NCI-H446 (cell line): ENCODE measurements around the gene NCAPH2.
"Not testable (repeated sequence)": the region's sequence is repeated elsewhere in the genome, so short reads cannot be mapped to it uniquely, and the experiment has no call there.

Source experiments
- DNase-seq, 2 experiments: peaks; one replicate each; lab custom pipeline; 2025; lab: John Stamatoyannopoulos, UW

NCAPH2 gene

GRCh38 chr22:50530877-50531545, 23.0 kb downstream of the NCAPH2 start:
- peak in 1 of 2 experiments; percentile 39 for DNase-seq

GRCh38 chr22:50531546-50531961, 23.5 kb downstream of the NCAPH2 start:
- DNase-seq = peak in 1 of 2 experiments; percentile 24

- DNase-seq = peak in 1 of 2 experiments; percentile 14
Observed at GRCh38 chr22:50531962-50532674, 24.1 kb downstream of the NCAPH2 start.

DNA sequence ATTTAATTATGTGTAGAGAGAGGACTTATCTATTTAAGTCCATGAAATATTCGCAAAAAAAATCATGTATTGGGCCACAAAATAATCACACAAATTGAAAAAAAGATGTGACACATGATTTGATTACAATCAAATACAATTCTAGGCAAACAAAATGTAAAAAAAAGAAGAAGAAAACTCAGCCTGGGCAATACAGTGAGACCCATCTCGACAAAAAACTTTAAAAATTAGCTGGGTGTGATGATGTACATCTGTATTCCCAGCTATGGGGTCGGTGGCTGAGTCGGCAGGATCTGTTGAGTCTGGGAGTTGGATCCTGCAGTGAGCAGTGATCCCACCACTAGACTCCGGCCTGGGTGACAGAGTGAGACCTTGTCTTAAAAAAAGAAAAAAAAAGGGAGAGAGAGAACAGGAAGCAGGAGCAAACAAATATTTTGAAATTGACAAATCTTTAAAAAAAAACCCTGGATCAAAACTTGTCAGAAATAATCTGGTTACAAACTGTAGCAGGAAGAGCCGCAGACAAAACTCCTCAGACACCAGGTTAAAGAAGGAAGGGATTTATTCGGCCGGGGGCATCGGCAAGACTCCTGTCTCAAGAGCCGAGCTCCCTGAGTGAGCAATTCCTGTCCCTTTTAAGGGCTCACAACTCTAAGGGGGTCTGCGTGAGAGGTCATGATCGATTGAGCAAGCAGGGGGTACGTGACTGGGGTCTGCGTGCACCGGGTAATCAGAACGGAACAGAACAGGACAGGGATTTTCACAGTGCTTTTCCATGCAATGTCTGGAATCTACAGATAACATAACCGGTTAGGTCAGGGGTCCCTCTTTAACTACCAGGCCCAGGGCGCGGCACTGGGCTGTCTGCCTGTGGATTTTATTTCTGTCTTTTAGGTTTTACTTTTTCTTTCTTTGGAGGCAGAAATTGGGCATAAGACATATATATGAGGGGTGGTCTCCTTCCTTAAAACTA, 25.1 kb downstream of the NCAPH2 start:
- DNase-seq = no peak

GRCh38 chr22:50533856-50534711, 26.1 kb downstream of the NCAPH2 start:
- not testable (repeated sequence) for DNase-seq

- DNase-seq = no peak
Observed at GRCh38 chr22:50535113-50535512, 27.1 kb downstream of the NCAPH2 start.

DNA sequence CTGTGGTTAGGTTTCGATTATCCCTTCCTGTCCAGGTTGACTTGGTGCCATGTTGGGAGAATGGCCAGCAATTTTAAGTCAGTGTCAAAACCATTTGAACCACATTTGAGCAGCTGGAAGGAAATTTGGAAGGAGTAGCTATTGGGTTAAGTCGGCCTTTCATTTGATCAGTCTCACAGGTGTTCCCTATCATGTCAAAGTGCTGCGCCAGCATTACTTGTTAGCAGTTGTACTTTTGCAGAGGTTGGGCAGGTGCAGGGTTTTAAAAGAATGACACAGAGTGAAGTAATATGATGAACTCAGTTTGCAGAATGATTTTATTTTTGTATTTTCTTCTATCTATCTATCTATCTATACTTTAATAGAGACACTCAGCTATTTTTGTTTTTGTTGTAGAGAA, 28.2 kb downstream of the NCAPH2 start:
- DNase-seq = no peak

- no peak for DNase-seq
Observed at GRCh38 chr22:50537765-50538164, 29.7 kb downstream of the NCAPH2 start.

- no peak for DNase-seq
Observed at GRCh38 chr22:50540381-50540780, 32.4 kb downstream of the NCAPH2 start.

DNA sequence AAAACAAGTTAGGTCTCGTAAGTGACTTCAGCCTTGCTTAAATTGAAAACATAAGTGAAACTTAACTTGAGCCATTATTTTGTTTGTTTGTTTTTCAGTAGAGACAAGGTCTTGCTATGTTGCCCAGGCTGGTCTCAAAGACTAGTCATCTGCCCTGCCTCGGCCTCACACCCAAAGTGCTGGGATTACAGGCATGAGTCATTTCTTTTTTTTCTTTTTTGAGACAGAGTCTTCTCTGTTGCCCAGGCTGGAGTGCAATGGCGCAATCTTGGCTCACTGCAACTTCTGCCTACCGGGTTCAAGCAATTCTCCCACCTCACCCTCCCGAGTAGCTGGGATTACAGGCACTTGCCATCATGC, 33.6 kb downstream of the NCAPH2 start:
- not testable (repeated sequence) for DNase-seq

DNA sequence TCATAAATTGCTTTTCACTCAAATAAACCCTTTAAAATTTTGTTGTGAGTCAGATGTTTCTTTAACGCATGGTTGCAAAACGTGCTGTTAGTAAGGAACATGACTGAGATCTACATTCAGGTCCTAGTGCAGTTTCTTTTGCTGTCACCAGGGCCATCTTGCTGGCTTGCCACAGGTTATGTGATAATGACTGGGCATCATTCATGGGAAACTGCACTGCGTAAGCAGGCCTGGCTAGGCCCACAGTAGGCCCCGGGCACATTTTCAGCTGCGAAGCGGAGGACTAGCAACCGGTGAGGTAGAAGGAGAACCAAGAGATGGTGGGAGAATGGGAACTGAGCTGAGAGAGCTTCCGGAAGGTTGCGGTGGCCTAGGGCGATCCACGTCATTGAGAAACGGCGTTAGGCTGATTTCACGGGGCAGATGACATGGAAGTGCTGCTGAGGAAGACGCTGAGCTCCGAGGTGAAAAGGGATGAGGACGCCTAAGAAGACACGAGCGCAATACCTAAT, 34.4 kb downstream of the NCAPH2 start:
- no peak for DNase-seq

GRCh38 chr22:50544078-50544745, 36.2 kb downstream of the NCAPH2 start:
- DNase-seq = no peak

DNA sequence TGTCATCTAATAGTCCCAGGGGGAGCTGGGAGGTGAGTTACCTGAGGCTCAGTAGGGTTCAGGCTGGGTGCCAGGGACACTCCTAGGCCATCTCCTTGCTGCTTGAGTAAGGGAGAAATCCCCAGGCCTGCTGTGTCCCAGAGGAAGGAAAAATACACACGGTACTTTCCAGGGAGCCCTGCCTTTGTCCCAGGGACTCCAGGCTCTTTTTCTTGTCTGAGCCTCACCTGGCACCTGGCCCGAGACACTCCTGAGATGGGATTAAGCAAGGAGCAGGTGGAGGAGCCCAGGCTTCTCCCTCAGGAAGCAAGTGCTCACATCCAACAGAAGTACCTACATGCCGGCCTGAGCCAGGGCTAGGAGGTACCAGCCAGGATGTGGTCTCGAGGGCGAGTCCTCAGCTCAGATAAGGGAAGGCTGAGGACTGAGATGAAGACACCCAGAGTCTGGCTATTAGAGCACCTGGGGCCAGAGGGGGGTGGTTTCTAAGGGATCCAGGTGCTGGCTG, 36.8 kb downstream of the NCAPH2 start:
- DNase-seq = no peak

GRCh38 chr22:50545522-50546325, 37.7 kb downstream of the NCAPH2 start, which contains the start of gene KLHDC7B:
Gene KLHDC7B (plus strand): TSS chr22:50545899. CDS start chr22:50546244, 345 bp downstream.
- DNase-seq = no peak

- no peak for DNase-seq
Observed at GRCh38 chr22:50546326-50547262, 38.6 kb downstream of the NCAPH2 start.

DNA sequence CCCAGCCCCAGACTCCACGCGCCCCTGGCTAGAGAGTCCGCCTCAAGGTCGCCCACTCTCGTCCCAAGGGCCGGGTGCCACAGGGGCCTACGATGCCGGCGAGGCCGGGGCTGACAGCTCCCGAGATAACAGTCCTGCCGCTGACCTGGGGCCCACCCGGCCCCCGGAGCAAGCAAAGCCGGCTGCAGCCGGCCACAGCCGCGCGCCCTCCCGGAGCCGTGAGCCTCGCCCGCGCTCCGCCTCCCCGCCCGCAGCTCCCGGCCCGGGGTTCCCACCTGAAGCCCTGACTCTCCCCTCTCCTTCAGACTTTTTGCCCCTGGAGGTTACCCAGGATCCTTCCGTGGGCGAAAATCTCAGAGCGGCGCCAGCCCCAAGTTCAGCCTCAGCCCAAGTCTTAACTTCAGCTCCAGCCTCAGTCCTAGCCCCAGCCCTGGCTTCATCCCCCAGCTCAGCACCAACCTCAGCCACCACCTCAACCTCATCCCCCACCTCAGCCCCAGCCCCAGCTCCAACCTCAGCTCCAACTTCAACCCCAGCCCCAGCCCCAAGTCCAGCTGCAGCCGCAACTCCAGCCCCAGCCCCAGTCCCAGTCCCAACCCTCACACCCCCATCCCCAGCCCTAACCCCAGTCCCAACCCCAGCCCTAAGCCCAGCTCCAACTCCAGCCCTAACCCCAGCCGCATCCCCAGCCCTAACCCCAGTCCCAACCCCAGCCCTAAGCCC, 39.4 kb downstream of the NCAPH2 start:
- no peak for DNase-seq

DNA sequence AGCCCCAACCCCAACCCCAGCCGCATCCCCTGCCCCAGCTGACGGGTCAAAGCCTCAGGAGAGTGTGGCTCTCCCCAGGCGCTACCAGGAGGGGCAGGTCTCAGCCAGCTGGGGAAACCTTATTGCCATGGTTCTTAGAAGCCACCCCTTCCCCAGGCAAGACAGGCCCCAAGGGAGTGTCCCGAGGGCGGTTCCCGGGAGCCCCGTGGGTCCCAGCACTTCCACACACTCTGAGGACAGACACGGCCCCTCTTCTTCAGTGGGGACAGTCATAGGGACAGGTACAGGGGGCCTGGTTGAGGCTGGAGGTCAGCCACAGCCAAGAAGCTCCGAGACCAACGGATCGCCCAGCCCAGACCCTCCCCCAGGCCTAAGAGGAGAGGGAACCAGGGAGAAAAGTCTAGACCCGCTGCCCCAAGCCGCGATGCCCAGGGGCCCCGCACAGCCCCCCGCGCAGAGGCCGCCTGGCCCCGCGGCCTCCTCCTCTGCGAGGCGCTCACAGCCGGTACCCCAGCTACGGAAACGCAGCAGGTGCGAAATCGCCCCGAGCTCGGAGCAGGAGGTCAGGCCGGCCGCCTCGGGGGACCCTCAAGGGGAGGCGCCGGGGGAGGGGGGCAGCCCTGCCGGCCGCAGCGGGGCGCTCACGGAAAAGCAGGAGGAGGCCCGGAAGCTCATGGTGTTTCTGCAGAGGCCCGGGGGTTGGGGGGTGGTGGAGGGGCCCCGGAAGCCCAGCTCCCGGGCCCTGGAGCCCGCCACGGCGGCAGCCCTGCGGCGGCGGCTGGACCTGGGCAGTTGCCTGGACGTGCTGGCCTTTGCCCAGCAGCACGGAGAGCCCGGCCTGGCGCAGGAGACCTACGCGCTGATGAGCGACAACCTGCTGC, 40.3 kb downstream of the NCAPH2 start:
- DNase-seq = no peak
